Measurements from ENCODE around the gene KCNK6.
"Not testable (repeated sequence)": the region's sequence is repeated elsewhere in the genome, so short reads cannot be mapped to it uniquely, and the experiment has no call there.

The KCNK6 gene

GRCh38 chr19:38326591-38326990, 6.9 kb downstream of the KCNK6 start:
- DNase-seq, result no peak

GRCh38 chr19:38329651-38330050, 10.0 kb downstream of the KCNK6 start:
- DNase-seq, result no peak

GRCh38 chr19:38331728-38332127, 12.1 kb downstream of the KCNK6 start:
- no peak for DNase-seq

GRCh38 chr19:38333245-38333644, 13.6 kb downstream of the KCNK6 start:
- DNase-seq, result no peak

- DNase-seq, result peak; percentile 96
Measured at GRCh38 chr19:38335949-38336637, 16.4 kb downstream of the KCNK6 start.

GRCh38 chr19:38336638-38337359, 17.2 kb downstream of the KCNK6 start:
- peak; percentile 94 for DNase-seq

- DNase-seq, result no peak
Measured at GRCh38 chr19:38337360-38337653, 17.7 kb downstream of the KCNK6 start.

GRCh38 chr19:38339011-38339410, 19.4 kb downstream of the KCNK6 start:
- DNase-seq, result not testable (repeated sequence)

- no peak for DNase-seq
Measured at GRCh38 chr19:38340927-38341326, 21.3 kb downstream of the KCNK6 start.

- no peak for DNase-seq
Measured at GRCh38 chr19:38346837-38347236, 27.2 kb downstream of the KCNK6 start.

- DNase-seq, result no peak
Measured at GRCh38 chr19:38350883-38351282, 31.2 kb downstream of the KCNK6 start.

- DNase-seq, result no peak
Measured at GRCh38 chr19:38351865-38352395, 32.3 kb downstream of the KCNK6 start.

GRCh38 chr19:38352611-38353010, 33.0 kb downstream of the KCNK6 start:
- no peak for DNase-seq

GRCh38 chr19:38355728-38356725, 36.4 kb downstream of the KCNK6 start:
- no peak for DNase-seq

GRCh38 chr19:38358071-38358470, 38.4 kb downstream of the KCNK6 start:
- DNase-seq, result no peak

- DNase-seq, result no peak
Measured at GRCh38 chr19:38359242-38360021, 39.8 kb downstream of the KCNK6 start.

- DNase-seq, result no peak
Measured at GRCh38 chr19:38360351-38360750, 40.7 kb downstream of the KCNK6 start.

GRCh38 chr19:38360839-38361631, 41.4 kb downstream of the KCNK6 start:
- DNase-seq, result no peak

- DNase-seq, result peak; percentile 81
Measured at GRCh38 chr19:38361633-38362075, 42.0 kb downstream of the KCNK6 start.

- peak; percentile 81 for DNase-seq
Measured at GRCh38 chr19:38362076-38362945, 42.7 kb downstream of the KCNK6 start.

Measured in NCI-H1105 treated with DMSO at 0.1 percent for 48 hours (cell line).